Lung (tissue), 12 donors: ENCODE results near the gene BRINP1. TPM values are rescaled to one million over a fixed set of nuclear protein-coding genes. Genes with fewer than 3 reads are reported as not detected.

Experiments
- ATAC-seq: fragments of 200-7000 bp; cut with Tn5 transposase; one replicate; pipeline ENCODE4 v1.9.1; 2020; ENCODE audit warnings: moderate number of reproducible peaks; ENCODE audit not compliant: insufficient read depth, low FRiP score
- DNase-seq, 3 donors: peaks; one replicate each; pipeline ENCODE4 v3.0.0-alpha.2; 2013 to 2017
- H3K27ac ChIP-seq, 2 donors: one replicate each; pipeline ENCODE4 v1.5.1; 2013; ENCODE audit warnings: mild to moderate bottlenecking in 2 of 2, moderate library complexity in 2 of 2, control low read depth in 1 of 2, inconsistent platforms in 1 of 2, low read depth in 1 of 2, low read length in 1 of 2
- H3K27me3 ChIP-seq, 3 donors: one replicate each; pipeline ENCODE4 v1.5.1; 2013; ENCODE audit warnings: low read length in 2 of 3; ENCODE audit not compliant: control insufficient read depth in 3 of 3, insufficient read depth in 3 of 3
- H3K36me3 ChIP-seq, 4 donors: one replicate each; pipeline ENCODE4 v1.5.1; 2013; ENCODE audit warnings: low read length in 4 of 4, mild to moderate bottlenecking in 1 of 4, moderate library complexity in 1 of 4; ENCODE audit not compliant: control insufficient read depth in 4 of 4, insufficient read depth in 4 of 4
- H3K4me1 ChIP-seq, 5 donors: one replicate each; pipeline ENCODE4 v1.5.1; 2013; ENCODE audit warnings: low read length in 5 of 5, mild to moderate bottlenecking in 2 of 5, moderate library complexity in 1 of 5; ENCODE audit not compliant: control insufficient read depth in 5 of 5, insufficient read depth in 5 of 5
- H3K4me3 ChIP-seq: one replicate; pipeline ENCODE4 v1.5.1; 2013; ENCODE audit warnings: mild to moderate bottlenecking, control low read depth, moderate library complexity
- H3K9ac ChIP-seq, 2 donors: one replicate each; pipeline ENCODE4 v1.5.1; 2013; ENCODE audit warnings: low read length in 2 of 2, control low read depth in 1 of 2; ENCODE audit not compliant: insufficient read depth in 1 of 2
- H3K9me3 ChIP-seq, 4 donors: one replicate each; pipeline ENCODE4 v1.5.1; 2013; ENCODE audit warnings: low read length in 3 of 4, mild to moderate bottlenecking in 1 of 4, moderate library complexity in 1 of 4; ENCODE audit not compliant: control insufficient read depth in 4 of 4, insufficient read depth in 3 of 4
- CTCF ChIP-seq: IDR thresholded peaks from 2 replicates; pipeline ENCODE4 v1.5.1; 2012; ENCODE audit warnings: mild to moderate bottlenecking; ENCODE audit errors: control extremely low read depth, extremely low read depth
- WGBS, 2 donors: extraction: QIAGEN DNeasy Blood & Tissue Kit; methylation state at CpG; one replicate each; pipeline ENCODE4 v1.1.7; 2013; 5-methylcytosine and 5-hydroxymethylcytosine counted together
- polyA plus RNA-seq, 2 donors: library from polyadenylated mRNA; stranded (reverse); fragments of 200-250 nt; gene quantifications; one replicate each; pipeline ENCODE4 v1.2.1, GENCODE V29; 2013
- total RNA-seq, 2 donors: library from RNA; depleted of rRNA in 1 of 2; stranded (reverse); fragments of >200 nt in 1 of 2; gene quantifications; one replicate each; pipeline ENCODE4 v1.2.1, GENCODE V29; 2014 to 2021
- donor health status: control.
- donor health status: control.
- donor health status: Bipolar disorder and iron deficiency.
- donor health status: healthy.
- donor health status: DM: yes; HTN: yes; CAD: no.

Gene BRINP1
- total and polyA plus RNA-seq, 4 donors = 0.14 to 1.4 (median 0.42) TPM

- Histone ChIP-seq H3K27me3 (no peaks in the 10 kb centered on the region), H3K9me3 (no peaks in the 10 kb centered on the region), H3K4me1 (peaks cover 0 to 17% (median 0%) of the 10 kb centered on the region in 5 donors), H3K36me3 (peaks cover 0 to 2% (median 0%) of the 10 kb centered on the region in 4 donors), H3K4me3 (no peak overlapping the region), H3K9ac (no peak overlapping the region), H3K27ac (no peak overlapping the region)
- no peak for TF ChIP-seq CTCF
- no peak for DNase-seq
- no peak for ATAC-seq
- 47 to 64% methylated on average over 1 of the region's 1 CpG for WGBS, 2 donors
Observed at GRCh38 chr9:119213471-119213870, 155.8 kb downstream of the BRINP1 start.

- Histone ChIP-seq H3K9ac (no peak overlapping the region), H3K4me1 (no peaks in the 10 kb centered on the region), H3K4me3 (no peak overlapping the region), H3K36me3 (no peaks in the 10 kb centered on the region), H3K9me3 (no peaks in the 10 kb centered on the region), H3K27me3 (no peaks in the 10 kb centered on the region), H3K27ac (no peak overlapping the region)
- TF ChIP-seq CTCF = no peak
- DNase-seq = no peak
- WGBS, 2 donors = 84 to 85% methylated on average over 7 of the region's 7 CpGs
- no peak for ATAC-seq
Observed at GRCh38 chr9:119197893-119198607, 171.2 kb downstream of the BRINP1 start.

- no peak overlapping the region for H3K27ac ChIP-seq
- no peaks in the 10 kb centered on the region for H3K36me3 ChIP-seq
- no peak overlapping the region for H3K9ac ChIP-seq
- H3K4me3 ChIP-seq = no peak overlapping the region
- no peaks in the 10 kb centered on the region for H3K9me3 ChIP-seq
- WGBS, 2 donors = 36 to 42% methylated on average over 2 of the region's 2 CpGs
- H3K4me1 ChIP-seq = no peaks in the 10 kb centered on the region
- TF ChIP-seq CTCF = no peak
- H3K27me3 ChIP-seq = no peaks in the 10 kb centered on the region
- DNase-seq (no peak), ATAC-seq (no peak)
Observed at GRCh38 chr9:119195521-119195920, 173.7 kb downstream of the BRINP1 start.

GRCh38 chr9:119185298-119185697, 183.9 kb downstream of the BRINP1 start:
- Histone ChIP-seq H3K36me3 (no peaks in the 10 kb centered on the region), H3K27me3 (no peaks in the 10 kb centered on the region), H3K9me3 (peaks cover 0 to 6% (median 0%) of the 10 kb centered on the region in 4 donors), H3K27ac (no peak overlapping the region), H3K9ac (no peak overlapping the region), H3K4me1 (no peaks in the 10 kb centered on the region), H3K4me3 (no peak overlapping the region)
- TF ChIP-seq CTCF = no peak
- WGBS, 2 donors = 72 to 77% methylated on average over 3 of the region's 3 CpGs
- ATAC-seq = no peak
- DNase-seq = no peak
